Activated T-cell treated with anti-CD3 and anti-CD28 coated beads, Interleukin-2, amount 50 U/mL, for 24 hours (primary cell): ENCODE data around the gene SIM2.

Experiments
- DNase-seq: peaks from one replicate; pipeline ENCODE4 v3.0.0-alpha.2; 2020
- H3K27ac Mint-ChIP-seq: 2 replicates; pipeline ENCODE4 v1.8.0; 2020; ENCODE audit warnings: mild to moderate bottlenecking, mixed read lengths
- H3K27me3 Mint-ChIP-seq: 2 replicates; pipeline ENCODE4 v1.8.0; 2020; ENCODE audit warnings: mixed read lengths
- H3K36me3 Mint-ChIP-seq: 2 replicates; pipeline ENCODE4 v1.8.0; 2020; ENCODE audit warnings: low read depth, mixed read lengths
- H3K4me1 Mint-ChIP-seq: 2 replicates; pipeline ENCODE4 v1.8.0; 2020; ENCODE audit warnings: low read depth, mixed read lengths
- H3K4me3 Mint-ChIP-seq: 2 replicates; pipeline ENCODE4 v1.8.0; 2020; ENCODE audit warnings: mild to moderate bottlenecking, moderate library complexity, mixed read lengths
- H3K9me3 Mint-ChIP-seq: 2 replicates; pipeline ENCODE4 v1.8.0; 2020; ENCODE audit warnings: mixed read lengths

The SIM2 gene

DNA sequence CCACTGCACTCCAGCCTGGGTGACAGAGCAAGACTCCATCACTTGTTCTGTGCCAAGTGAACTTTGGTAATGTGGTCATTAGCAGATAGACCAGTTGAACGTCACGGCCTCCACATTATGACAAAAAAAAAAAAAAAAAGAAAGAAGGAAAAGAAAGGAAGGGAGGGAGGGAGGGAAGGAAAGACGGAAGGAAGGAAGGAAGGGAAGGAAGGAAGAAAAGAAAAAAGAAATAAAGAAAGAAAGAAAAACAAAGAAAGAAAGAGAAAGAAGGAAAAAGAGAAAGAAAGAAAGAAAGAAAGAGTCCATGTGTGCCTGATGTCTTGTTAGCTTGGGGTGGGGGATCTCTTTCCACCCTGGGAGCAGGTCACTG is 45.3 kb downstream of the SIM2 start:
- no peak overlapping the region for H3K27ac Mint-ChIP-seq
- no peak overlapping the region for H3K4me3 Mint-ChIP-seq
- no peaks in the 10 kb centered on the region for H3K9me3 Mint-ChIP-seq
- no peaks in the 10 kb centered on the region for H3K36me3 Mint-ChIP-seq
- peaks cover 52% of the 10 kb centered on the region for H3K27me3 Mint-ChIP-seq
- H3K4me1 Mint-ChIP-seq, result peaks cover 12% of the 10 kb centered on the region
- no peak for DNase-seq

DNA sequence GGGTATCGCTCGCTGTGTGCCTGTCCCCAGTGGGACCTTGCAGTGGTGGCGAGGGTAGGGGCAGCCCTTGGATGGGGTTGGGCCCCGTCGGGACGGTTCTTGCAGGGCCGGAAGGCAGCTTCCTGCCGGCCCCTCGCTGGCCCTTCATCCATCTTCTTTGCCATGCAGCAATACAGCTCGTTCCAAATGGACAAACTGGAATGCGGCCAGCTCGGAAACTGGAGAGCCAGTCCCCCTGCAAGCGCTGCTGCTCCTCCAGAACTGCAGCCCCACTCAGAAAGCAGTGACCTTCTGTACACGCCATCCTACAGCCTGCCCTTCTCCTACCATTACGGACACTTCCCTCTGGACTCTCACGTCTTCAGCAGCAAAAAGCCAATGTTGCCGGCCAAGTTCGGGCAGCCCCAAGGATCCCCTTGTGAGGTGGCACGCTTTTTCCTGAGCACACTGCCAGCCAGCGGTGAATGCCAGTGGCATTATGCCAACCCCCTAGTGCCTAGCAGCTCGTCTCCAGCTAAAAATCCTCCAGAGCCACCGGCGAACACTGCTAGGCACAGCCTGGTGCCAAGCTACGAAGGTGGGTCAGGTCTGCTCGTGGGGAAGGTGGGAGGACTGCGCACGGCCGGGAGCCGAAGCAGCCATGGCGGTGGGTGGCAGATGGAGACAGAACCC is 45.8 kb downstream of the SIM2 start:
- Mint-ChIP-seq H3K4me3 (no peak overlapping the region), H3K36me3 (no peaks in the 10 kb centered on the region), H3K9me3 (no peaks in the 10 kb centered on the region), H3K4me1 (peaks cover 12% of the 10 kb centered on the region), H3K27ac (no peak overlapping the region), H3K27me3 (peaks cover 57% of the 10 kb centered on the region)
- DNase-seq, result no peak

DNA sequence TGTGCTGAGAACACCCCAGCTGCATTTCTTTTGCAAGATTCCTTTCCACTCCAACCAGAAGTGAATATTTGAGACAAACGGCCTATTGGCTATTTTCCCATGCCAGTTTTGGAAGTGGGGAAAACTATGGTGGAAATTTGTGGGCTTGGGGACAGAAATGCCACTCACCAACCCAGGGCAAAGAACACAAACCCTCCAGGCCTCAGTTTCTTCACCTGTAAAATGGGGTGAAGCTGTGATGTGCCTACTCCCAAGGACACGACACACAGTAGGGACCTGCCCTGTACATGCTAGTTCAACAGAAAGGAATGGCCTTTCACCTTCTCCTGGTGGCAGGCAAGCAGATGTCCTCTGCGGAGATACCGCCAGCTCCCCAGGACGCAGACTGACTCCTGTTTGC is 46.5 kb downstream of the SIM2 start:
- DNase-seq, result no peak
- no peak overlapping the region for H3K4me3 Mint-ChIP-seq
- H3K4me1 Mint-ChIP-seq, result peaks cover 12% of the 10 kb centered on the region
- peaks cover 62% of the 10 kb centered on the region for H3K27me3 Mint-ChIP-seq
- peaks cover 2% of the 10 kb centered on the region for H3K36me3 Mint-ChIP-seq
- no peaks in the 10 kb centered on the region for H3K9me3 Mint-ChIP-seq
- no peak overlapping the region for H3K27ac Mint-ChIP-seq

DNA sequence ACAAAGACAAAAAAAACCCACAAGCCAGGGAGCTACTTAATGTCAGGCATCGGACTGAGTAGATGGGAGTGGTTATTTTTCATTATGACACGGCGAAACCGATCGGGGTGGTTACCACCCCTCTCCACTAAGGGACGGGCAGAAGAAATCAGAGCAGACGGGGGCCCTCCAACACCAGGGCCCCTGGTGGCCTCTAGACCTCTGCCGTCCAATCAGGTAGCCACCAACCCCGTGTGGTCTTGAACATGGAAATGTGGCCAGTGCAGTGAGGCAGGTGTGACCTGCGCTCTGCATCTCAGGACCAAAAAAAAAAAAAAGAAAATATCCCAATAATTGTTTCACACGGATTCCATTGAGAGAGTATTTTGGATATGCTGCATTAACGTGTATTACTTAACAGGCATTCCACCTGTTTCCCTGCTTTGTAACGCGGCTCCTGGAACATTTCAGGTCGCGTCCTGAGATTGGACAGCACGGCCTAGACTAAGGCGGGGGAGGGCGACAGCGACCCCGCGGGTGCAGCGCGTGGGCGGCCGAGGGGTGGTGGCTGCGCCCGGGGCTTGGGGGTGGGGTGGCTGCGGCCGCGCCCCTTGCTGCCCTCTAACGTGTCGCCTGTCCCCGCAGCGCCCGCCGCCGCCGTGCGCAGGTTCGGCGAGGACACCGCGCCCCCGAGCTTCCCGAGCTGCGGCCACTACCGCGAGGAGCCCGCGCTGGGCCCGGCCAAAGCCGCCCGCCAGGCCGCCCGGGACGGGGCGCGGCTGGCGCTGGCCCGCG is 48.3 kb downstream of the SIM2 start:
- no peaks in the 10 kb centered on the region for H3K9me3 Mint-ChIP-seq
- peaks cover 65% of the 10 kb centered on the region for H3K27me3 Mint-ChIP-seq
- no peak overlapping the region for H3K27ac Mint-ChIP-seq
- H3K4me3 Mint-ChIP-seq, result peak overlapping the region; percentile 65
- peaks cover 12% of the 10 kb centered on the region for H3K4me1 Mint-ChIP-seq
- H3K36me3 Mint-ChIP-seq, result peaks cover 9% of the 10 kb centered on the region
- DNase-seq, result no peak

- Mint-ChIP-seq H3K36me3 (peaks cover 15% of the 10 kb centered on the region), H3K27me3 (peaks cover 65% of the 10 kb centered on the region), H3K4me1 (peaks cover 12% of the 10 kb centered on the region), H3K27ac (no peak overlapping the region), H3K9me3 (no peaks in the 10 kb centered on the region), H3K4me3 (no peak overlapping the region)
- DNase-seq, result peak; percentile 65
Measured at GRCh38 chr21:36747815-36748383, 49.0 kb downstream of the SIM2 start.

DNA sequence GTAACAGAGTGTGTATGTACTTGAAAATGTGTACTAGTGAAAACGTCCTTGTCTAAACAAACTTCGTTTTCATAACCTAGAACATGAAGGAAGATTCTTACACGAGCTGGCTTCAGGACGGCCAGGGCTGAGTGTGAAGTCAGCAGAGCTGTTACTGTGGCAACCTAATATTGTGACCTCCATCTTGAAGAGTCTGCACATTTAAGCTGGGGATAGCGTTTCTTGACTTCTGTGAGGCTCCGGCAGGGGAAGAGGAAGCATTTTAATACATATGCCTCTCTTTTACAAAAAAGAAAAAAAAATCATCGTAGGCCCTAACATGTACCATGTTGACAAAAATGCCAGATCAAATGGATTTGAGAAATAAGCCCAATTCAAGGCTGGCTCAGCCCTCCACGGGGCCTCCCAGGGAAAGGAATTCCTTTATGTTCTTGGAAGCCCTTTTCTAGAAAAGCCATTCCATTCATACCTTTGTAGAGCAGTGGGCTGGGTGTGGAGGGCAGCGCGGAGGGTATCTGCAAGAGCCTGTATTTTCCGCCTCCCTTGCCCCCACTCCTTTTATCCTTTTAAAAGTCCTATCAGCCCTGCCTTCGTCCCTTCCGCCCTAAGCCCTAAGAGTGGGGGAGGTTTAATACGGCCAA is 51.1 kb downstream of the SIM2 start:
- Mint-ChIP-seq H3K27me3 (peaks cover 45% of the 10 kb centered on the region), H3K27ac (no peak overlapping the region), H3K4me1 (peaks cover 12% of the 10 kb centered on the region), H3K9me3 (no peaks in the 10 kb centered on the region), H3K36me3 (peaks cover 30% of the 10 kb centered on the region), H3K4me3 (no peak overlapping the region)
- no peak for DNase-seq

DNA sequence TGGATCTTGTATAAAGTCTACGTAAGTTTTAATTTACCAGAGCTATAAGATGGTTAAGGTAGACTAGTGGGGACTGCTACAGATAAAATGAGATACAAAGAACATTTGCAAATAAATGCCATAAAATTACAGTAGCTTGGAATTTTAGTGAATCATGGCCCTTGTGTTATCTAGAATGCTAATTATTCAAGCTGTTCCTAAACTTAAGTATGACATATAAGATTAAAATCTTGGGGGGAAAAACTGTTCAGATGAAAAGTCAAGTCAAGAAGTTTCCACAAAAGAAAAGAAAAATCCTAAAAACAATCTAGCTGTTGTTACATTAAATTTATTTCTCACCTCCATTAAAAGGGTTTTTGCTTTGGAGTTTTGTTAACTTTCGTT is 51.7 kb downstream of the SIM2 start:
- DNase-seq, result no peak
- H3K4me1 Mint-ChIP-seq, result peaks cover 12% of the 10 kb centered on the region
- peaks cover 34% of the 10 kb centered on the region for H3K36me3 Mint-ChIP-seq
- H3K4me3 Mint-ChIP-seq, result no peak overlapping the region
- no peaks in the 10 kb centered on the region for H3K9me3 Mint-ChIP-seq
- no peak overlapping the region for H3K27ac Mint-ChIP-seq
- H3K27me3 Mint-ChIP-seq, result peaks cover 40% of the 10 kb centered on the region

DNA sequence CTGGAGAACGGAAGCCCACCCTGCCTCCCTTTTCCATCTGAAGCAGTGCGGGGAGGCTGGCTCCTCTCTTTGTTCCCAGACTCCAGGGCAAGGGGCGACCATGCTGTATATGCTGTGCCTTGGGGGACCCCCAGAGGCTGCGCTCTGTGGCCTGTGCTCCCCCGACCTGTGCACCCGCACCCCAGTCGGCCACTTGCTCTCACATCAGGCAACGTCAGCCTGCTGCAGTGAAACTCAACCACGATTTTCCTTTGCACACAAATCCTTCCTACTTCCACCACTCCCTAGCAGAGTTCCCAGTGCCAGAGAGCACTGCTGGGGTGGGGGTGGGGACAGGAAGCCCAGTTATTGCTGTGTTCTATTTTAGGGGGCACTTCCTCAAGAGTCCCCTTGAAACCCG is 52.5 kb downstream of the SIM2 start:
- DNase-seq, result no peak
- H3K27ac Mint-ChIP-seq, result no peak overlapping the region
- H3K36me3 Mint-ChIP-seq, result peaks cover 39% of the 10 kb centered on the region
- H3K4me3 Mint-ChIP-seq, result no peak overlapping the region
- no peaks in the 10 kb centered on the region for H3K9me3 Mint-ChIP-seq
- H3K27me3 Mint-ChIP-seq, result peaks cover 33% of the 10 kb centered on the region
- peaks cover 12% of the 10 kb centered on the region for H3K4me1 Mint-ChIP-seq

- Mint-ChIP-seq H3K4me1 (peaks cover 1% of the 10 kb centered on the region), H3K27me3 (peaks cover 19% of the 10 kb centered on the region), H3K36me3 (peaks cover 46% of the 10 kb centered on the region), H3K9me3 (no peaks in the 10 kb centered on the region), H3K4me3 (no peak overlapping the region), H3K27ac (no peak overlapping the region)
- DNase-seq, result no peak
Measured at GRCh38 chr21:36753556-36753955, 54.6 kb downstream of the SIM2 start.

DNA sequence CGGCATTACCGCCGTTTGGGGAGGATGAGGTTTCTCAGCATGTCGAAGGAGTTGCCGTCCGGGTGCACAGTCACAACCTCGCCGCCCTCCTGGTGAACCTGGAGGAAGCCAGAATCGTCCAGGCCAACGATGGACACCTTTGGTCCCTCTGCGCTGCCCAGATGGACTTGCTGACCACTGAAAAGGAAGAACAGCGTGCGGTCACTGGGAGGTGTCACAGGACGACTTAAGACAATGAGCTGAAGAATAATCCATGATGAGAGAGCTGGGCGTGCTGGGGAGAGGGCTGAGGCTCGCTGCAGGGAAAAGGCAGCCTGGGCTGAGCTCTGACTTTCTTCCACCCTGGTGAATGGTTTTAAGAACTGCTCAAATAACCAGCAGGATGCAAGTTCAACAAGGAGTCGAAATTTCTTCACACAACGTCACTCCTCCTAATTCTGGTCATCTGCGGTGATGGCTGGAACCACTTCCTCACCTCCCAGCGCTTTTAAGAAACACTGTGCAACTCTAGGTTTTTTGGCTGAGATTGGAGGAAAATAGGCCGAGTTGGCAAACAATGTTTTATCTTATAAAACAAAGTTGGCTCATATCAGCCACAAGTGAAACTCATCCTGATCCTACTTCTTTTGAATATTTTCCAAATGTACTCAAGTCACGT is 55.5 kb downstream of the SIM2 start:
- Mint-ChIP-seq H3K36me3 (peaks cover 46% of the 10 kb centered on the region), H3K27me3 (peaks cover 11% of the 10 kb centered on the region), H3K9me3 (no peaks in the 10 kb centered on the region), H3K4me1 (no peaks in the 10 kb centered on the region), H3K27ac (no peak overlapping the region), H3K4me3 (no peak overlapping the region)
- no peak for DNase-seq

DNA sequence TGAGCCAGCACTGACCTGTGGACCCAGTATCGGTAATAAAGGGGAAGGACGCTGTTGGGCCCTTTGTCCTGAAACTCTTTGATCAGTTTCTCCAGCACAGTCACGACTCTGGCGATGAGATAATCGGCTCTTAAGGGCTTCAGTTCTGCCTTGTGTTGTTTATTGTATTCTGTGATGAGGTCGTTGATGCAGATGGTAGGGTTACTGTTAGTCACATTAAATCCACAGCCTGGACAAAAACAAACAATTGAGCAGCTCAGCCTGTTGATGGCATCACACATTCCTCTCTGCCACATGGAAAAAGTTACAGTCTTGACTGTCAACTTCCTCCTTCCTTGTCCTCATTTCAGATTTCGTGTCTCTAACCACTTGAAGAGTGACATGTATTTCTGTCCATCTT is 57.6 kb downstream of the SIM2 start:
- H3K9me3 Mint-ChIP-seq, result no peaks in the 10 kb centered on the region
- H3K4me1 Mint-ChIP-seq, result no peaks in the 10 kb centered on the region
- H3K27ac Mint-ChIP-seq, result no peak overlapping the region
- no peak overlapping the region for H3K4me3 Mint-ChIP-seq
- H3K36me3 Mint-ChIP-seq, result peaks cover 44% of the 10 kb centered on the region
- no peaks in the 10 kb centered on the region for H3K27me3 Mint-ChIP-seq
- DNase-seq, result no peak

- peaks cover 40% of the 10 kb centered on the region for H3K36me3 Mint-ChIP-seq
- no peak overlapping the region for H3K4me3 Mint-ChIP-seq
- no peak overlapping the region for H3K27ac Mint-ChIP-seq
- H3K27me3 Mint-ChIP-seq, result no peaks in the 10 kb centered on the region
- no peak for DNase-seq
- H3K4me1 Mint-ChIP-seq, result no peaks in the 10 kb centered on the region
- no peaks in the 10 kb centered on the region for H3K9me3 Mint-ChIP-seq
Measured at GRCh38 chr21:36757196-36757595, 58.3 kb downstream of the SIM2 start.

- H3K4me1 Mint-ChIP-seq, result no peaks in the 10 kb centered on the region
- no peak overlapping the region for H3K27ac Mint-ChIP-seq
- no peaks in the 10 kb centered on the region for H3K27me3 Mint-ChIP-seq
- H3K9me3 Mint-ChIP-seq, result no peaks in the 10 kb centered on the region
- no peak for DNase-seq
- no peak overlapping the region for H3K4me3 Mint-ChIP-seq
- peaks cover 24% of the 10 kb centered on the region for H3K36me3 Mint-ChIP-seq
Measured at GRCh38 chr21:36759348-36760083, 60.6 kb downstream of the SIM2 start.

GRCh38 chr21:36761685-36762084 is 62.8 kb downstream of the SIM2 start:
- DNase-seq, result no peak
- H3K27me3 Mint-ChIP-seq, result no peaks in the 10 kb centered on the region
- H3K27ac Mint-ChIP-seq, result no peak overlapping the region
- H3K4me1 Mint-ChIP-seq, result no peaks in the 10 kb centered on the region
- H3K9me3 Mint-ChIP-seq, result no peaks in the 10 kb centered on the region
- peaks cover 6% of the 10 kb centered on the region for H3K36me3 Mint-ChIP-seq
- H3K4me3 Mint-ChIP-seq, result no peak overlapping the region
